ENCODE data around the gene VPS33A.

GRCh38 chr12:122238861-122239260 lies 27.4 kb downstream of the VPS33A start:
- TF ChIP-seq EZH2 (IDR thresholded peaks at IDR 0.05; ENCODE audit: borderline replicate concordance, low read length) = no peak
- no peak for TF ChIP-seq CTCF (IDR thresholded peaks at IDR 0.05; ENCODE audit: low read length)
